ENCODE measurements around the gene CRTAP.

DNA sequence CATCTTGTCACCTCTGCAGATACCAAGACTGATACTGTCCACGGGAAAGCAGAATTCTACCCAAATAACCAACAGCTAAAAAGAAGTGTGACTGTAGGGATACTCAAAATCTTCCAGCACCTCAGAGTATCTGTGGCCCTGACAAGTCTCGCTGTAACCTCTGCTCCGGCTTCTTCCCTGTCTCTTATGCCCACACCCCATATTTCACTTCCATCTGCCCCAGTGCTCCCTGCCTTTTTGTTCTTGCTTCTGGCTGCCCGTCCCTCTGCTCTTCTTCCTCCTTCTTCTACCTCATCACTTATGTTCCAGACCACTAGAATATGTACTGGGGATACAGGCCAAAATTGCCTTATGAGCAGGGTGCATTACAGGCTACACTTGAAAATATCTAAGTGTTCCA is 45.4 kb downstream of the CRTAP start:
- no peak for TF ChIP-seq EP300 (IDR thresholded peaks at IDR 0.05)
- TF ChIP-seq POLR2AphosphoS5 (IDR thresholded peaks at IDR 0.05): no peak
- TF ChIP-seq POLR2A (IDR thresholded peaks at IDR 0.05): no peak
